IMR-90 (cell line): ENCODE data around the gene CCHCR1.

Source experiments
- BHLHE40 ChIP-seq: fragments of 150-350 bp; IDR thresholded peaks from 2 replicates; pipeline ENCODE4 v1.6.1; 2016; ENCODE audit warnings: mild to moderate bottlenecking, low read depth, low read length
- CEBPB ChIP-seq: IDR thresholded peaks from 2 replicates; pipeline ENCODE4 v1.6.1; 2012; ENCODE audit warnings: low read depth, low read length, improper control_type of control experiment
- ELK1 ChIP-seq: fragments of 150-350 bp; IDR thresholded peaks from 2 replicates; pipeline ENCODE4 v1.6.1; 2016; ENCODE audit warnings: low read depth, mild to moderate bottlenecking, low read length, moderate library complexity, borderline replicate concordance
- FOS ChIP-seq: fragments of 150-350 bp; IDR thresholded peaks from 2 replicates; pipeline ENCODE4 v1.6.1; 2016; ENCODE audit warnings: low read depth, low read length
- MAFK ChIP-seq: IDR thresholded peaks from 2 replicates; pipeline ENCODE4 v1.6.1; 2012; ENCODE audit warnings: low read depth, low read length, improper control_type of control experiment
- MAZ ChIP-seq: IDR thresholded peaks from 2 replicates; pipeline ENCODE4 v1.6.1; 2012; ENCODE audit warnings: low read depth, mild to moderate bottlenecking, low read length, improper control_type of control experiment, moderate library complexity, borderline replicate concordance
- NFE2L2 ChIP-seq: fragments of 150-350 bp; IDR thresholded peaks from 2 replicates; pipeline ENCODE4 v1.6.1; 2016; ENCODE audit warnings: low read depth, mild to moderate bottlenecking, low read length
- POLR2A ChIP-seq: IDR thresholded peaks from 2 replicates; pipeline ENCODE4 v1.6.1; 2012; ENCODE audit warnings: mild to moderate bottlenecking, low read depth, low read length
- RAD21 ChIP-seq: IDR thresholded peaks from 2 replicates; pipeline ENCODE4 v1.6.1; 2012; ENCODE audit warnings: low read length, improper control_type of control experiment
- RCOR1 ChIP-seq: IDR thresholded peaks from 2 replicates; pipeline ENCODE4 v1.6.1; 2012; ENCODE audit warnings: mild to moderate bottlenecking, low read length, improper control_type of control experiment; ENCODE audit not compliant: insufficient replicate concordance
- RFX5 ChIP-seq: IDR thresholded peaks from 2 replicates; pipeline ENCODE4 v1.8.0; 2012; ENCODE audit warnings: low read depth, mild to moderate bottlenecking, low read length, moderate library complexity
- TF ChIP-seq, protein P1 (sequence below): conservative IDR thresholded peaks from 2 replicates; pipeline ENCODE4 v1.5.1; 2012; ENCODE audit warnings: mild to moderate bottlenecking, low read depth, low read length, improper control_type of control experiment
- TF ChIP-seq, protein P2 (sequence below): fragments of 150-350 bp; IDR thresholded peaks from 2 replicates; pipeline ENCODE4 v1.6.1; 2017; ENCODE audit warnings: mild to moderate bottlenecking, antibody characterized with exemption, low read length, low read depth

DNA sequence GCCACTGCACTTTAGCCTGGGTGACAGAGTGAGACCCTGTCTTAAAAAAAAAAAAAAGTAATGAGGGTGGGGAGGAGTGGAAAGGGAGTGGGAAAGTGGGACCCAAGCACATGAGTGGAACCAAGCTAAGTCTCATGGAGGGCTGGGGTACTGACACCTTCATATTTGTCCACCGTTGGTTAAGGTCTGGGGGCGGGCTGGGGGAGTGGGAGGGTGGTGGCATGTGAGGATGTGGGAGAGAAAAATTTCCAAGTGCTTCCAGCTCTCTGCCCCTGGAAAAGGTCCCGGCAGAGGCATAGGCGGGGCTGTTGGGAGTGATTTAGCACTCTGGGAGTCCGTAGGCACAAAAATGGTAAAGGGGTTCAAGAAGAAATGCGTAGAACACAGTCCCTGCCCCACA is 24.8 kb downstream of the CCHCR1 start:
- TF ChIP-seq RAD21 = no peak
- TF ChIP-seq, protein P1, sequence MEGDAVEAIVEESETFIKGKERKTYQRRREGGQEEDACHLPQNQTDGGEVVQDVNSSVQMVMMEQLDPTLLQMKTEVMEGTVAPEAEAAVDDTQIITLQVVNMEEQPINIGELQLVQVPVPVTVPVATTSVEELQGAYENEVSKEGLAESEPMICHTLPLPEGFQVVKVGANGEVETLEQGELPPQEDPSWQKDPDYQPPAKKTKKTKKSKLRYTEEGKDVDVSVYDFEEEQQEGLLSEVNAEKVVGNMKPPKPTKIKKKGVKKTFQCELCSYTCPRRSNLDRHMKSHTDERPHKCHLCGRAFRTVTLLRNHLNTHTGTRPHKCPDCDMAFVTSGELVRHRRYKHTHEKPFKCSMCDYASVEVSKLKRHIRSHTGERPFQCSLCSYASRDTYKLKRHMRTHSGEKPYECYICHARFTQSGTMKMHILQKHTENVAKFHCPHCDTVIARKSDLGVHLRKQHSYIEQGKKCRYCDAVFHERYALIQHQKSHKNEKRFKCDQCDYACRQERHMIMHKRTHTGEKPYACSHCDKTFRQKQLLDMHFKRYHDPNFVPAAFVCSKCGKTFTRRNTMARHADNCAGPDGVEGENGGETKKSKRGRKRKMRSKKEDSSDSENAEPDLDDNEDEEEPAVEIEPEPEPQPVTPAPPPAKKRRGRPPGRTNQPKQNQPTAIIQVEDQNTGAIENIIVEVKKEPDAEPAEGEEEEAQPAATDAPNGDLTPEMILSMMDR = no peak
- no peak for TF ChIP-seq RCOR1
- TF ChIP-seq MAFK = no peak
- no peak for TF ChIP-seq POLR2A
- TF ChIP-seq RFX5 = no peak
- no peak for TF ChIP-seq BHLHE40
- TF ChIP-seq NFE2L2 = no peak
- TF ChIP-seq CEBPB = no peak
- TF ChIP-seq, protein P2, sequence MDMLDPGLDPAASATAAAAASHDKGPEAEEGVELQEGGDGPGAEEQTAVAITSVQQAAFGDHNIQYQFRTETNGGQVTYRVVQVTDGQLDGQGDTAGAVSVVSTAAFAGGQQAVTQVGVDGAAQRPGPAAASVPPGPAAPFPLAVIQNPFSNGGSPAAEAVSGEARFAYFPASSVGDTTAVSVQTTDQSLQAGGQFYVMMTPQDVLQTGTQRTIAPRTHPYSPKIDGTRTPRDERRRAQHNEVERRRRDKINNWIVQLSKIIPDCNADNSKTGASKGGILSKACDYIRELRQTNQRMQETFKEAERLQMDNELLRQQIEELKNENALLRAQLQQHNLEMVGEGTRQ = no peak
- TF ChIP-seq MAZ = no peak
- TF ChIP-seq ELK1 = no peak
- no peak for TF ChIP-seq FOS
